Activated gamma-delta T cell treated with Interleukin-2 at 50 U/mL for 16 hours (primary cell): ENCODE data around the gene POU3F1.

Experiments
- DNase-seq: peaks from one replicate; pipeline ENCODE4 v3.0.0-alpha.2; 2020

The POU3F1 gene

GRCh38 chr1:38003261-38004250 lies 43.0 kb downstream of the POU3F1 start:
- no peak for DNase-seq

GRCh38 chr1:38000529-38001455 lies 45.8 kb downstream of the POU3F1 start:
- DNase-seq = no peak

GRCh38 chr1:38000233-38000528 lies 46.4 kb downstream of the POU3F1 start:
- no peak for DNase-seq

- DNase-seq = no peak
Observed at GRCh38 chr1:37999430-38000232, 47.0 kb downstream of the POU3F1 start.

- DNase-seq = no peak
Observed at GRCh38 chr1:37998913-37999429, 47.6 kb downstream of the POU3F1 start.

- no peak for DNase-seq
Observed at GRCh38 chr1:37998089-37998808, 48.3 kb downstream of the POU3F1 start.

GRCh38 chr1:37997256-37998088 lies 49.1 kb downstream of the POU3F1 start:
- DNase-seq = no peak

- DNase-seq = no peak
Observed at GRCh38 chr1:37995751-37996345, 50.7 kb downstream of the POU3F1 start.

- no peak for DNase-seq
Observed at GRCh38 chr1:37994886-37995566, 51.6 kb downstream of the POU3F1 start.
